LNCAP (cell line): ENCODE data around the gene PLOD3.

ENCODE experiments used
- TF ChIP-seq, protein P1 (sequence below): fragments of 450-650 bp; IDR thresholded peaks from 2 replicates; pipeline ENCODE4 v1.5.1; 2017; ENCODE audit warnings: mild to moderate bottlenecking

PLOD3 gene

DNA sequence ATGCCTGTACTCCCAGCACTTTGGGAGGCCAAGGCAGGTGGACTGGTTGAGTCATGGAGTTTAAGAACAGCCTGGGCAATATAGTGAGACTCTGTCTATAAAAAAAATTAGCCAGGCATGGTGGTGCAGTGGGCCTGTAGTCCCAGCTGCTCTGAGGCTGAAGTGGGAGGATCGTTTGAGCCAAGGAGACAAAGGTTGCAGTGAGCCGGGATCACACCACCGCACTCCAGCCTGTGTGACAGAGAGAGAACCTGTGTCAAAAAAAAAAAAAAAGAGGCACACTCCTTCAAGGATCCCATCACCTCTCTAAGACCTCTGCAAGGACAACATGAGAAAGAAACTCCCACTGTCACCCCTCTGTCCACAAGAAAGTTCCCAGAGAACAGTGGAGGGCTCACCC lies 41.7 kb downstream of the PLOD3 start:
- TF ChIP-seq, protein P1, sequence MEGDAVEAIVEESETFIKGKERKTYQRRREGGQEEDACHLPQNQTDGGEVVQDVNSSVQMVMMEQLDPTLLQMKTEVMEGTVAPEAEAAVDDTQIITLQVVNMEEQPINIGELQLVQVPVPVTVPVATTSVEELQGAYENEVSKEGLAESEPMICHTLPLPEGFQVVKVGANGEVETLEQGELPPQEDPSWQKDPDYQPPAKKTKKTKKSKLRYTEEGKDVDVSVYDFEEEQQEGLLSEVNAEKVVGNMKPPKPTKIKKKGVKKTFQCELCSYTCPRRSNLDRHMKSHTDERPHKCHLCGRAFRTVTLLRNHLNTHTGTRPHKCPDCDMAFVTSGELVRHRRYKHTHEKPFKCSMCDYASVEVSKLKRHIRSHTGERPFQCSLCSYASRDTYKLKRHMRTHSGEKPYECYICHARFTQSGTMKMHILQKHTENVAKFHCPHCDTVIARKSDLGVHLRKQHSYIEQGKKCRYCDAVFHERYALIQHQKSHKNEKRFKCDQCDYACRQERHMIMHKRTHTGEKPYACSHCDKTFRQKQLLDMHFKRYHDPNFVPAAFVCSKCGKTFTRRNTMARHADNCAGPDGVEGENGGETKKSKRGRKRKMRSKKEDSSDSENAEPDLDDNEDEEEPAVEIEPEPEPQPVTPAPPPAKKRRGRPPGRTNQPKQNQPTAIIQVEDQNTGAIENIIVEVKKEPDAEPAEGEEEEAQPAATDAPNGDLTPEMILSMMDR, result no peak

DNA sequence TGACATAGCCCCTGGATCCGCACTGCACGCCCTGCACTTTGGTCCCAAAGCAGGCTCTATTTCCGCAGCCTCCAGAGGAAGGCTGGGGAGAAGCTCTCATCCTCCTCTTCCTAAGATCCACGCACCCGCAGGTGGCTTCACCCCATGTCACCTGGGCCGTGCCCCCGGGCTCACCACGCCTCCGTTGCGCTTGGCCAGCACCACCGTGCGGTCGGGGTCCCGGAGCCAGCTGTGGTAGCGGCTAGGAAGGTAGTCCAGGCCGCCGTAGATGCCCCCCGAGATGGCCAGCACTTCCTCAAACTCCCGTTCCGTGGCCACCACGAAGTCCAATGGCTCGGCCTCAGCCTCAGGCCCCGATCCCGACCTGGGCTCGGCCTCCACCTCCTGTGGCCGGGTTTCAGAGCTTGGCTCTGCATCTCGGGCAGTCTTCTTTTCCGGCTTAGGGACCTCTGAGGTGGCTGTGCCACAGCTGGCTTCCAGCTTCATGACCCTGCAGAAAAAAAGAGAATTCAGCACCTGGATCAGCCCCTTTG lies 43.0 kb downstream of the PLOD3 start:
- TF ChIP-seq, protein P1, result no peak

DNA sequence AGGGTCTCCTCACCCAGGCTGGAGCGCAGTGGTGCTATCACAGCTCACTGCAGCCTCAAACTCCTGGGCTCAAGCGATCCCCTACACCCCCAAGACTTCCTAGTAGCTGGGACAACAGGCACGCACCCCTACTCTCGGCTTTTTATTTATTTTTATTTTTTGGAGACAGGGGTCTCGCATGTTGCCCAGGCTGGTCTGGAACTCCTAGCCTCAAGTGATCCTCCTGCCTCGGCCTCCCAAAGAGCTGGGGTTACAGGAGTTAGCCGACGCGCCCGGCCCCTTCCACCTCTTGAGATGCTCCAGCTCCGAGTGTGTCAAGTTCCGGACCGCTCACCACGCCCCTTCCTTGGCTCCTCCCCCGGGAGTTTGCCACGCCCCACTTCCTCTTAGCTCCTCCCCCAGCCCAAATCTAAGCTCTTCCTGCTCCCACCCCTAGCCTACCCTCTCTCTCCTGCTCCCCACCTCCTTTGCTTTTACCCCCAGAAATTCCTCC lies 43.6 kb downstream of the PLOD3 start:
- TF ChIP-seq, protein P1, result no peak

DNA sequence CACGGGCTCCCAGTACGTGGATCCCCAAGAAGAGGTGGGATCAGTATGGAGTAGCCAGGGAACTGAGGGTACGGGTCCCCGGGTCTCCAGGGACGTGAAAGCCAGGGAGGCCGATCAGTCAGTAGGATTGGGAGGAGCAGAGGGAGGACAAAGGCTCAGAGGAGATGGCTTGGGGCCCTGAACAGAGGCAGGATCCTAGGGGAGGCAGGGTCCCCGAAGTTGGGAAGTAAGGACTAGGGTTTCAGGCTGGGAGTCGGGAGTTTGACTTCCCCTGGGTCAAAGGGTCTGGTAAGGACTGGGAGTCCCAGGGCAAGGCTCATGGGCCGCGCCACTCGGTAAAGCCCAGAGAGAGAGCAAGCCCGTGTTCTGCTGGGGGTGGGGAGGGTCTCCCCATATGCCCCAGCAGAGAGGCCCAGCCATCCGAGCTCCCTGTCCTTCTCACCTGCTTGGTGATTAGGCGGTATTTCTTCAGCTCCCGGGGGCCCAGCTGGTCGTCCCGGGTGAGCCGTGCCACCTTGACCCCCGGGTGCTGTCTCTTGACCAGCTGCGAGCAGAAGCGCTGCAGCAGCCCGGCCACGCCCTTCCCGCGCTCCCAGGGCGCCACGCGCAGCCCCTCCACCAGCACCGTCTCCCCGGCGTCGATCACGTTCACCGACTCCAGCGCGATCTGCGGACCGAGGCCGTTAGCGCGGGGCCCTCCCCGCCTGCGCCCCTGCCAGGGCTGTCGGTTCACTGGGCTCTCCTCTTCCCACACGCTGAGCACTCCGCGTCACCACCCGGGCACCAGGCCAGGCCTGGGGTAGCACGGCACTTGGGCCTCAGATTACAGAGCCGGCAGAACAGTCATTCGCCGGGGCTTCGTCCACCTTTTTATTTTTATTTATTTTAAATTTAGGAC lies 44.3 kb downstream of the PLOD3 start:
- TF ChIP-seq, protein P1, result no peak

DNA sequence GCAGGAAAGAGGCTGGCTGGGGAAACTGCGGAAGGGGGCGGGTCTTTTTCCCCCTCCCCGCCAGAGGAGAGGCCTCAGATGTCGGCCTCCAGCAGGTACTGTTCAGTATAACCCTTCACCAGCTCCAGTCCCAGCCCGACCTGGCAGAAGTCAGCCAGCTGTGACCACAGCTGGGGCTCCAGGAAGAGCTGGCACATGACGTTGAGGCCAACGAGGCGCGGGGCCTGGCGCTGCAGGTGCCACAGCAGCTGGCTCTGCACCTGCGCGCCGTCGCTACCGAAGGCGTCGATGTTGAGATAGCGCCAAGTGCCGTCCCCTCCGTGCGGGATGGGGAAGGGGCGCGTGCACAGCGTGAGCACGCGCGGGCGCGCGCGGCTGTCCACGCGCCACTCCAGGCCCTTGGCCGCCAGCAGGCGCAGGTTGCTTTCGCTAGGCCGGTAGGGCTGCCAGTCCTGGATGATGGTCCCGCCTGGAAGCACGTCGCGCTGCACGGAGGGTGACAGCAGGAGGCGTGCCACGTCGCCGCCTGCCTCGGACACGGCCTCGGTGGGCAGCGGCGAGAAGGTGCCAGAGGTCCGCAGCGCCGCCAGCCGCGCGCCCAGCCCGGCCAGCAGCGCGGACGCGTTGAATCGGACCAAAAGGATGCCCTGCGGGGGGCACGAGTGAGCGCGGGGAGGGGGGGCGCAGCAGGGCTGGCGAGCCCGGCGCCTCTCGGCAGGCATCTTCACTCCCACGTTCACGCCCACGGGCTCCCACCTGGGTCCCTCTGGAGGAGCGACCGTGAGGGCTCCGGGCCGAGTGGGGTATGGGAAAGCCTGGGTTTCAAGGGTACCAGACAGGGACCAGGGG lies 45.2 kb downstream of the PLOD3 start:
- TF ChIP-seq, protein P1, result no peak

DNA sequence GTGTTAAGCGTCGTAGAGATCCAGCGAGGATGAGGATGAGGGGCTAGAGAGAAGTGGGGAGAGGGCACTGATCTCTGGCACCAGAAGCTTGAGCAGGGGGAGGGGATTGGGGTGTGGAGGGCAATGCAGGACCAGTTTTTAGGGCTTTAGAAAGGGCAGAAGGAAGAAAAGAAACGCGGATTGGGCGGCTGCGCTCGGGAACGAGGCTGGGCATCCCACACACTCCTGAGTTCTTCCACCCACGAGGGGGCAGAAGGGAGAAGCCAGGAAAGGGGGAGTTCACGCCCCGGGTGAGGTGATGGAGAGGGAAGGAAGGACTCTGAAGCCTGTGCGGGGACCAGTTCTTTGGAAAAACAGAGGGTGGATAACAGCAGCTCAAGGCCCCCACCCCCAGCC lies 45.9 kb downstream of the PLOD3 start:
- TF ChIP-seq, protein P1, result peak; percentile 19; the same call in 1 of the 2 replicates

DNA sequence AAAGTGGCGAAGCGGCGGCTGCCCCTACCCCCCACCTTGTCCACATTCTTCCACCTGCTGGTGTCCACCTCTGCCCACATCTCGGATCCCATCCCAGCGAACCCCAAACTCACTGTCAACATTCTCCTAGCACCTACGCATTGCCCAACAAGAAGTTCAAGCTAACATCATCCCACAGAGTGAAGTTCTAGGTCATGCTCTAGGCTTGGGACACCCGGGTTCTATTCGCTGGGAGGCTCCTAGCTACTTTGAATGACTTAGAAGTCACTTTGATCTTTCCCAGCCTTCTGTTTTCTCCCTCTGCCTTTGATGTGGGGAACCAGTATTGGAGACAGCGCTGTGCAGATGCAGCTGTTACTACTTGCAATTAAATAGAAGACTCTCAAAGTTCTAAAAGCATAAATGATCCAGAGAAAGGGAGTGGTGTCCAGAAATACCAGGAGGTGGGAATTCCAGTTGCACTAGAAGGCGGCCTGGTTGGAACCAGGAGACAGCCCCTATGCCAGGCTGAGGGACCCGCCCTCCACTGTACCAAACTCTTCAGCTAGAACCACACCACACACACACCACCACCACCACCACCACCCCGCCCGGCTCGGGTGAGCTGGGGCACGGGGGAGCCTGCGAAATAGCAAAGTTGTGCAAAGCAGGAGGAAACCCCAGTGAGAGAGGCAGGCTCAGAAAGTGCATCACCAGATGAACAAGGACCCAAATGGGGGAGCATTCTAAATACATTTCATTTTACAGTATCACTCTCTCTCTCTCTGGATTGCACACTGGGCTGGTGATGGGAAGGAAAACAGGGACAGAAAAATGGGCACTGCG lies 46.6 kb downstream of the PLOD3 start:
- TF ChIP-seq, protein P1, result no peak
